ENCODE data around the gene FUBP3. TPM values are rescaled to one million over a fixed set of nuclear protein-coding genes. Genes with fewer than 3 reads are reported as not detected.
A peak's percentile ranks its signal among the peaks of the same experiment; 100 is the strongest.

Gene FUBP3
- total RNA-seq, 1 experiment from 2014 or later: 78.6 TPM

DNA sequence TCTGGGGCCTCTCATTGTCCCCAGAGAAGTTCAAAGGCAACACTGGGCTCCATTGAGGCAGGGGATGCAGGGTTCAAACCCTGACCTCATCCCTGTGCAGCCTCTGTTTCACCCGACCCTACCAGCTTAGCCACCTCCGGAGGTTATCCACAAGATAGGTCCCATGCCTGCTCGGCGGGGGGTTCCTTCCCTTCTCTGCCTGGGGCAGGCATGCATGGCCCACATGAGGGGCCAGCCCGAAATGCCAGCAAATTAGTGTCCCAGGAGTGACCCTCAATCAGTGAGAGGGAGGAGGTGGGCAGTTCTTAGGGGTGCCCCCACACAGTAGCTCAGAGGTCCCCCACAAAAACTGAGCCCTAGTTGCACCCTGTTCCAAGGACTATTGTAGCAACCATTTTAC lies 24.8 kb upstream of the FUBP3 start:
- Histone ChIP-seq H3K23me2 (ENCODE audit: insufficient read length, low read depth, low read length, poor library complexity, severe bottlenecking) (no peaks in the 10 kb centered on the region), H3K27me3 (ENCODE audit: insufficient read depth, low read length) (no peaks in the 10 kb centered on the region), H4K91ac (ENCODE audit: insufficient read length, low read depth, low read length) (no peak overlapping the region), H3K23ac (ENCODE audit: insufficient read length, low read depth, low read length) (no peak overlapping the region), H2AFZ (ENCODE audit: low read length) (no peak overlapping the region), H3K18ac (ENCODE audit: insufficient read length, low read depth, low read length) (no peak overlapping the region), H3K56ac (ENCODE audit: insufficient read length, low read depth, low read length) (no peak overlapping the region), H3K79me1 (ENCODE audit: insufficient read depth, low read depth, low read length, poor library complexity, severe bottlenecking) (no peaks in the 10 kb centered on the region), H2BK20ac (ENCODE audit: low read depth, low read length, poor library complexity, severe bottlenecking) (no peak overlapping the region), H3K79me2 (ENCODE audit: insufficient read depth, low read length) (no peaks in the 10 kb centered on the region), H3K4me1 (ENCODE audit: insufficient read depth, low read length) (no peaks in the 10 kb centered on the region), H3K9ac (ENCODE audit: extremely low read depth, insufficient read length, low read length) (no peak overlapping the region), H2AK5ac (ENCODE audit: insufficient read length, low read length) (no peak overlapping the region), H2BK5ac (ENCODE audit: insufficient read length, low read length) (no peak overlapping the region), H4K5ac (ENCODE audit: insufficient read length, low read depth, low read length) (no peak overlapping the region), H2BK15ac (ENCODE audit: low read depth, low read length) (no peak overlapping the region), H3T11ph (ENCODE audit: low read length) (no peak overlapping the region), H2BK12ac (ENCODE audit: insufficient read length, low read depth, low read length) (no peak overlapping the region), H2BK120ac (ENCODE audit: low read depth, low read length, poor library complexity, severe bottlenecking) (no peak overlapping the region), H3K14ac (ENCODE audit: insufficient read depth, low read length) (no peak overlapping the region), H4K20me1 (ENCODE audit: control insufficient read depth, insufficient read depth, insufficient read length) (no peaks in the 10 kb centered on the region), H3K4ac (ENCODE audit: low read depth, low read length) (no peak overlapping the region), H4K8ac (replicated peaks; ENCODE audit: insufficient read length, low read depth, low read length) (no peak overlapping the region), H3K9me3 (ENCODE audit: control insufficient read depth, low read depth, low read length) (no peaks in the 10 kb centered on the region), H3K27ac (ENCODE audit: insufficient read length, low read depth, low read length) (no peak overlapping the region), H3K4me2 (ENCODE audit: insufficient read depth, insufficient read length, low read length) (no peak overlapping the region)
- peaks cover 1 to 2% (median 2%) of the 10 kb centered on the region in 3 experiments; a peak in 2 of 7 replicates for H3K36me3 Mint-ChIP-seq (ENCODE audit: insufficient read depth in 1 of 3, low read depth in 3 of 3)
- H3K27me3 Mint-ChIP-seq (ENCODE audit: low read depth): peaks cover 2% of the 10 kb centered on the region
- no peak for DNase-seq
- no peak overlapping the region for H3K4me3 Mint-ChIP-seq
- WGBS (ENCODE audit: extremely low coverage, insufficient read length, low lambda C conversion rate): no CpG with 5 or more reads among the region's 5 CpGs
- H3K9me3 Mint-ChIP-seq: peaks cover 6 to 8% of the 10 kb centered on the region in 2 experiments; a peak in 4 of 5 replicates
- H3K4me1 Mint-ChIP-seq: peaks cover 9 to 11% of the 10 kb centered on the region in 2 experiments
- TF ChIP-seq, protein P1, sequence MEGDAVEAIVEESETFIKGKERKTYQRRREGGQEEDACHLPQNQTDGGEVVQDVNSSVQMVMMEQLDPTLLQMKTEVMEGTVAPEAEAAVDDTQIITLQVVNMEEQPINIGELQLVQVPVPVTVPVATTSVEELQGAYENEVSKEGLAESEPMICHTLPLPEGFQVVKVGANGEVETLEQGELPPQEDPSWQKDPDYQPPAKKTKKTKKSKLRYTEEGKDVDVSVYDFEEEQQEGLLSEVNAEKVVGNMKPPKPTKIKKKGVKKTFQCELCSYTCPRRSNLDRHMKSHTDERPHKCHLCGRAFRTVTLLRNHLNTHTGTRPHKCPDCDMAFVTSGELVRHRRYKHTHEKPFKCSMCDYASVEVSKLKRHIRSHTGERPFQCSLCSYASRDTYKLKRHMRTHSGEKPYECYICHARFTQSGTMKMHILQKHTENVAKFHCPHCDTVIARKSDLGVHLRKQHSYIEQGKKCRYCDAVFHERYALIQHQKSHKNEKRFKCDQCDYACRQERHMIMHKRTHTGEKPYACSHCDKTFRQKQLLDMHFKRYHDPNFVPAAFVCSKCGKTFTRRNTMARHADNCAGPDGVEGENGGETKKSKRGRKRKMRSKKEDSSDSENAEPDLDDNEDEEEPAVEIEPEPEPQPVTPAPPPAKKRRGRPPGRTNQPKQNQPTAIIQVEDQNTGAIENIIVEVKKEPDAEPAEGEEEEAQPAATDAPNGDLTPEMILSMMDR (conservative IDR thresholded peaks at IDR 0.05): no peak
- H3K27ac Mint-ChIP-seq: peak overlapping the region in 1 of 3 experiments; percentile 76; a peak in 1 of 7 replicates

Measured in H9 (cell line).